Breast epithelium (tissue), 4 donors: ENCODE results near the gene LRRC49. TPM values are rescaled to one million over a fixed set of nuclear protein-coding genes. Genes with fewer than 3 reads are reported as not detected.
"Not testable (repeated sequence)": the region's sequence is repeated elsewhere in the genome, so short reads cannot be mapped to it uniquely, and the experiment has no call there.

Experiments used
- DNase-seq, 2 donors: peaks; one replicate each; pipeline ENCODE4 v3.0.0-alpha.2; 2019; ENCODE audit warnings: low spot score in 2 of 2
- H3K27ac ChIP-seq, 2 donors: fragments of 200-600 bp; sonication (generic) in 1 of 2; one replicate each; pipeline ENCODE4 v1.5.1; 2016 to 2019; ENCODE audit warnings: mild to moderate bottlenecking in 1 of 2
- H3K27me3 ChIP-seq, 2 donors: fragments of 200-600 bp; sonication (generic) in 1 of 2; one replicate each; pipeline versions ENCODE4 v1.5.1 to v1.6.0; 2017 to 2019; ENCODE audit warnings: control low read depth in 1 of 2, mild to moderate bottlenecking in 1 of 2
- H3K36me3 ChIP-seq: fragments of 200-600 bp; one replicate; pipeline ENCODE4 v1.5.1; 2019
- H3K4me1 ChIP-seq, 2 donors: fragments of 200-600 bp; sonication (generic); one replicate each; pipeline ENCODE4 v1.5.1; 2016 to 2019; ENCODE audit warnings: control low read depth in 1 of 2
- H3K4me3 ChIP-seq, 3 donors: fragments of 200-600 bp; sonication (generic); 1 replicate in 2 of 3; 2 replicates in 1 of 3; pipeline ENCODE4 v1.5.1; 2016 to 2019; ENCODE audit warnings: mild to moderate bottlenecking in 3 of 3, moderate library complexity in 2 of 3
- H3K9me3 ChIP-seq, 2 donors: fragments of 200-600 bp; sonication (generic) in 1 of 2; one replicate each; pipeline ENCODE4 v1.5.1; 2016 to 2019; ENCODE audit warnings: control low read depth in 1 of 2
- CTCF ChIP-seq, 3 donors: fragments of 450-650 bp; IDR thresholded peaks; one replicate each; pipeline ENCODE4 v1.5.1; 2016 to 2017; ENCODE audit warnings: antibody characterized with exemption in 3 of 3, mild to moderate bottlenecking in 3 of 3, moderate library complexity in 3 of 3
- POLR2A ChIP-seq: fragments of 450-650 bp; IDR thresholded peaks from one replicate; pipeline ENCODE4 v1.6.1; 2016; ENCODE audit warnings: antibody characterized with exemption, mild to moderate bottlenecking, moderate library complexity
- POLR2AphosphoS5 ChIP-seq, 3 donors: sonication (generic); formaldehyde crosslinking; IDR thresholded peaks; one replicate each; pipeline ENCODE4 v1.6.1; 2017; ENCODE audit warnings: antibody characterized with exemption in 3 of 3
- intact Hi-C: fragments of 100-400 bp; cut with DNase I; formaldehyde crosslinking; loops from one replicate; pipeline ENCODE4 v1.15.1; 2023; ENCODE audit warnings: low total_unique reads
- total RNA-seq, 3 donors: library from RNA; depleted of rRNA; stranded (reverse); fragments of >200 nt; gene quantifications; one replicate each; pipeline ENCODE4 v1.1.0, GENCODE V29; 2016

The LRRC49 gene
- total RNA-seq, 3 donors from 2014 or later, result 6.7 to 13.3 (median 9.5) TPM

GRCh38 chr15:71042356-71042922 is 149.8 kb downstream of the LRRC49 start:
- Histone ChIP-seq H3K27me3 (no peaks in the 10 kb centered on the region), H3K36me3 (no peaks in the 10 kb centered on the region), H3K4me3 (no peak overlapping the region), H3K4me1 (no peaks in the 10 kb centered on the region), H3K27ac (no peak overlapping the region), H3K9me3 (no peaks in the 10 kb centered on the region)
- intact Hi-C loops, result no loop called here
- no peak for DNase-seq
- TF ChIP-seq POLR2A (no peak), POLR2AphosphoS5 (IDR thresholded peaks at IDR 0.05) (no peak), CTCF (IDR thresholded peaks at IDR 0.05) (no peak)

- TF ChIP-seq CTCF (IDR thresholded peaks at IDR 0.05) (no peak), POLR2A (no peak), POLR2AphosphoS5 (IDR thresholded peaks at IDR 0.05) (no peak)
- Histone ChIP-seq H3K4me3 (no peak overlapping the region), H3K36me3 (no peaks in the 10 kb centered on the region), H3K27me3 (no peaks in the 10 kb centered on the region), H3K4me1 (no peaks in the 10 kb centered on the region), H3K9me3 (no peaks in the 10 kb centered on the region), H3K27ac (no peak overlapping the region)
- intact Hi-C loops, result no loop called here
- no peak for DNase-seq
These were observed 150.7 kb downstream of the LRRC49 start for GRCh38 chr15:71043373-71043772.

- Histone ChIP-seq H3K36me3 (no peaks in the 10 kb centered on the region), H3K9me3 (no peaks in the 10 kb centered on the region), H3K4me3 (no peak overlapping the region), H3K27me3 (no peaks in the 10 kb centered on the region), H3K4me1 (no peaks in the 10 kb centered on the region), H3K27ac (no peak overlapping the region)
- intact Hi-C loops, result no loop called here
- TF ChIP-seq POLR2A (no peak), CTCF (IDR thresholded peaks at IDR 0.05) (no peak), POLR2AphosphoS5 (IDR thresholded peaks at IDR 0.05) (no peak)
- no peak for DNase-seq
These were observed 151.4 kb downstream of the LRRC49 start for GRCh38 chr15:71044006-71044405.

- H3K9me3 ChIP-seq, H3K4me1 ChIP-seq, H3K36me3 ChIP-seq, H3K4me3 ChIP-seq, H3K27ac ChIP-seq, H3K27me3 ChIP-seq, DNase-seq, intact Hi-C loops: not testable (repeated sequence)
These were observed 153.5 kb downstream of the LRRC49 start for GRCh38 chr15:71046146-71046545.

GRCh38 chr15:71048913-71049675 is 156.5 kb downstream of the LRRC49 start:
- Histone ChIP-seq H3K27me3 (no peaks in the 10 kb centered on the region), H3K4me1 (no peaks in the 10 kb centered on the region), H3K4me3 (no peak overlapping the region), H3K27ac (no peak overlapping the region), H3K9me3 (no peaks in the 10 kb centered on the region), H3K36me3 (no peaks in the 10 kb centered on the region)
- intact Hi-C loops, result no loop called here
- no peak for DNase-seq
- TF ChIP-seq CTCF (IDR thresholded peaks at IDR 0.05), result no peak
- TF ChIP-seq POLR2AphosphoS5 (IDR thresholded peaks at IDR 0.05), result no peak
- no peak for TF ChIP-seq POLR2A
